Eye (tissue), 1 donor: ENCODE results near the gene CMIP.

Experiments
- DNase-seq: peaks from one replicate; pipeline ENCODE4 v3.0.0-alpha.2; 2015

Gene CMIP

GRCh38 chr16:81645266-81645694 lies 200.7 kb downstream of the CMIP start:
- DNase-seq = peak; percentile 77

DNA sequence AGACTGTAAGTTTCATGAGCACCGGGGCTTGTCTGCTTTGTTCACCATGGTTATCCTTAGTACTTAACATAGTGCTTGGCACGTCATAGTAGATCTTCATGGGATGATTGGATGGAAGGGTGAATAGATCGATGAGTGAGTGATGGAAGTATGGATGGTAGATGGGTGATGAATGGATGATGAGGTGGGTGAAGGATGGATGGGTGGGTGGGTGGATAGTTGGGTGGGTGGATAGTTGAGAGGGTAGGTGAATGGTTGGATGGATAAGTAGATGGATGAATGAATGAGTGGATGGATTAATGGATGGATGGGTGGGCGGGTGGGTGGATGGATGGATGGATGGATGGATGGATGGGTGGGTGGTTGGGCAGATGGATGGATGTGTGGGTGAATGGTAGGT lies 201.3 kb downstream of the CMIP start:
- no peak for DNase-seq

- no peak for DNase-seq
Measured at GRCh38 chr16:81646561-81646960, 202.0 kb downstream of the CMIP start.

- no peak for DNase-seq
Measured at GRCh38 chr16:81647527-81647926, 202.9 kb downstream of the CMIP start.

DNA sequence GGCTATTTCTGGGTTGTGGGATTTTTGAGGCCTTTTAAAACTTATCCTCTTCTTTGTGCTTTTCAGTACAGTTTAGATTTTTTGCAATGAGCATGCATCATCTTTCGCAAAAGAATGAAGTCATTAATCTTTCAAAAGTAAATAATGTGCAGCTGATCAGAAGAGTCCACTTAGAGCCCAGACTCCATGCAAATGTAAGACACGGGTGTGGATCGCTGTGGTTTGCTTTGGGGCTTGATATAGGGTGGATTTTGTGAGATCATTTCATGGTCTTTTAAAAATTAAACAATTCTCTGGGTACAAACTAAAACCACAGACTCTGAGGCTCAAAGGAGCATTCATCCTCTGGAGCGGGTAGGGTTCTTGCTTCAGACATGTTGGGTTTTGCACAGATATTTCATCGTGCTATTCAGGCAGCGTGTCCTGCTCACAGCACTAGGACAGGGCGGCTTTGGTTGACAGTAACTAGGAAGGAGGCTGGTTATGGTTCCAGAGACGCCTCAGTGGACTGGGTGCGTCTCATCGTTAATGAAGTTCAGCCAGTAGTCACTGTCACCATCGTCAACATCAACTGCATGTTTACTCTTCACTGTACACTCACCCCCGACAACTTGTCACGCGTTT lies 205.1 kb downstream of the CMIP start:
- DNase-seq = no peak

DNA sequence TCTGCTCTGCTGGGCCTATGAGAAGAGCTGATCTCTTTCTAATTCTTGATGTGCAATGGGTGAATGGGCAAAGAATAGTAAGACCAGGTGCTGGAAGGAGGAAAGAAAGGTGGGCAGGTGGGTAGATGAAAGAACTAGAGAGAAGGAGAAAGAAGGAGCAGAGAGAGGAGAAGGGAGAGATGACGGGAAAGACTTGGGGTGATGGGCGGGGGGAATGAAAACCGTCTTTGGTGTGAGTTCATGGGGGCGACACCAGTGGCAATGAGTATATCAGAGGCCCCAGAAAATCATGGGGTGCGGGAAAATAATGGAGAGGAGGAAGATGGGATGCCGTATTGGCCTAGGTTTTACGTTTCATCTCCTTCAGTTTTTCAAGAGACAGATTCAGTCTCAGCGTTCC lies 205.7 kb downstream of the CMIP start:
- DNase-seq = no peak

DNA sequence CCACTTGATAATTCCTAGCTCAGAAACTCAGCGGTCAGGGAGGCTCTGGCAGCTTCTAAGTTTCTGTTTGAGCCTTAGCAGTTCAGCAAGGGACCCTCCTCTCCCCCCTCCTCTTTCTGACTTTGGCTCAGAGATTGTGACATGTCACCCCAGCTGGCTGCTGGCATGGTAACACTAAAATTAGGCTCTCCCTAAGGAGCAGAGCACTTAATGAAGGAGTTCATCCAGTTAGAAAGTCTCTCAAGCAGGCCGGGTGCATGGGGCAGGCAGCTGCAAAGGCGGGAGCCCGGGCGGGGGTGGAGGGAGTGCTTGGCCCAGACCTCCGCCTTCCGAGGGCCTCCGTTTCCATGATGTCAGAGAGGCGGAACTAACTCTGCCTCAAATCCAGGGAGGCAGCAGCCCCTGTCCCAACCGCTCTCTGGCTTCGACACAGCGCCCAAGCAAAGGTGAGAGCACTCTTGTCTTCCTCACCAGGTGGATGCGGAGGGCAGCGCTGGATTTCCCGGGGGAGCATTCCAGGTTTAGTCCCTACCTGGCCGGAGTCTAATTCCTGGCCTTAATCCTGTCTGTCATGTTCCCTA lies 206.5 kb downstream of the CMIP start:
- DNase-seq = peak; percentile 95

- peak; percentile 75 for DNase-seq
Measured at GRCh38 chr16:81651758-81652718, 207.4 kb downstream of the CMIP start.

- no peak for DNase-seq
Measured at GRCh38 chr16:81652798-81653505, 208.3 kb downstream of the CMIP start.

DNA sequence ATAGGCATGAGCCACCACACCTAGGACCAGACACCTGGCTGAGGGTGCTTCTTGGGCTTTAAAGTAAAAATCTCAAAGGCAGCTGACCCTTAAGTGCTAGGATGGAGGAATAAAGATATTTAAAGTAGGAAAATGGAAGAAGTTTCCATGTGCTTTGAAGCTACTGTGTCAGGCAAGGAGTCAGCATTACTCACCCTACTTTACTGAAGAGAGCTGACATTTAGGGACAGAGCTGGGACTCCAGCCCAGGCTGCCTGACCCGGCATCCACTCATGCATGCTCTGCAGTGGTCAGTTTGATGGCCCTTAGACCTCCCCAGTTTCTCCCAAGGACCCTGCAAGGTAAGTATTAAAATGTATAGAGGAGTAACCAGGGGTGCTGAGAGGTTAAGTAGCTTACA lies 209.7 kb downstream of the CMIP start:
- no peak for DNase-seq

DNA sequence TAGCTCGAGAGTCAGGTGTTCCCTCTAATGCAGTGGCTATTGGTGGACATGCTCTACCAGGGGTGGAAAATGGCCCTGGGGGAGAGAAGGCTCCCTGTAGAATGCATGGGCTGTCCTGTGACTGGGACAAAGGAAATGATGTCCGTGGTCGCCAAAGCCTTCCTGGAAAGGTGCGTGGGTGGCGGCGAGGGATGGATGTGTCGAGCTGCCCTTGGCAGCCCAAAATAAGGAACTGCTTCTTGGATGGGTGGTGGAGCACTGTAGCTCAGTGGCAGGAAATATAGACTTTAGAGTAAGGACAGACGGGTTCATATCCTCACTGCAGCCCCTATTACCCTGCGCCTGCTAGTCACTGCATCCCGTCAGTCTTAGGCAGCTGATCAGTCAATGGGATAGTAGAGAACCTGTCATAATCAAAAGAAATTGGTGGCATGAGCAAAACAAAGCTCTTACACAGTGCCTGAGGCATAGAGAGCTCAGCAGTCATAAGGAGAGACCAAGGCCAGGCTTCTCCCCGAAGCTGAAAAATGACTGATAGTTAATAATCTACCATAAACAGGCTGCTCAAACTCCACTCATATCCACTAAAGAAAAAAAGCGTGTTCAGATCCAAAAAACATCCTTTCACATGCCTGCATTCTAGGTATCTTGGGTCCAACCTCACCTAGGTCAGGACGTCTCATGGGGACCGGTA lies 211.0 kb downstream of the CMIP start:
- DNase-seq = no peak

GRCh38 chr16:81657224-81657623 lies 212.6 kb downstream of the CMIP start:
- no peak for DNase-seq

DNA sequence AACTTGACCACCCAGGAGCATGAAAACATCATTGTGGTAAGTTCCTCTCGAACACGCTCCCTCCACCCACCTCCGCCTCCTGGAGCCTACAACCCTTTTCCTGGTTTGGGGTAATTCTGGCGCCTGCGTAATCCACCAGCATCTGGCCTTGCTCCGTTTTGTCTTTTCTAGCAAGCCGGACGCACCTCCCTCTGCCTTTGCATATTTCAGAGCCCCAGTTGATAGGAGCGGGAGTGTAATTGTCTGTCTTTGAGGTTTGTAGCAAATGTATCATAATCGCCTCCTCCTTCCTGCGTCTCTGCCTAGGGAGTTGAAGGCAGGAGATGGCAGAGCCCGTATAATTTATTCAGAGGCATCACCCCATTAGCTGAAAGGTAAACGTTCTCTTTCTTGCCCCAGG lies 213.2 kb downstream of the CMIP start:
- DNase-seq = no peak

GRCh38 chr16:81658373-81658772 lies 213.8 kb downstream of the CMIP start:
- no peak for DNase-seq

DNA sequence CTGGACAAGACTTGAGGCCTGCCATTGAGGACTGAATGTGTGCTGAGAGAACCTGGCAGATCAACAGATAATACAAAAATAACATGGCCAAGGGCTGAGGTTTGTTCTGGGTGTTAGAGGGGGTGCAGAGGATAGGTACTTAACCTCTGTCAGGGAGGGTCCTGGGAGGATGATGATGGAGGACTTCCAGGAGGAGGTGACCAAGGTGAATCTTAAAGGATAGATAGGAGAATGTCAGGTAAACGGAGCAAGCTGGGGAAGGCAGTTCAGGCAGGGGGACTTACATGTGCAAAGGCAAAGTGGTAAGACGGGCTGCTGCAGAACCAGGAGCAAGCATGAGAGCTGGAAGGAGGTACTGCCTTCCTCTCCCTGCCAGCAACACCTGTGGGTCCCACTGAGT lies 214.6 kb downstream of the CMIP start:
- no peak for DNase-seq

DNA sequence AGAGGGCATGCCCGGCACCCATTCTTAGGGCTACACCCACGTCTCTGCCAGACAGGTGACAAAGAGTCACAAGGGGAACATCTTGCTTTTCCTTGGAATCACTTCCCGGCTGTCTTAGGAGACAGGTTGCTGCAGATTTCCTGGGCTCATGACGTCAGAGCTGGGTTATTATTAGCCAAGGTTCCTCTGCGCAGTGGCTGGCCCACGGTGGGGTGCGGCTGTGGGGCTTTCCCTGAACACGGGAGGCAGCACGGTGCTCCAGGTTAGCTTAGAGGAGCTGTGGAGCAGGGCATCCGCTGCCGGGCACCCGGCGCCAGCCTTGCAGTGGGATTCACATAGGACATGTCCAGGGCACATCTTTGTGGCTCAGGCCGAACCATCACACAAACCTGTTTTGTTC lies 216.5 kb downstream of the CMIP start:
- no peak for DNase-seq

DNA sequence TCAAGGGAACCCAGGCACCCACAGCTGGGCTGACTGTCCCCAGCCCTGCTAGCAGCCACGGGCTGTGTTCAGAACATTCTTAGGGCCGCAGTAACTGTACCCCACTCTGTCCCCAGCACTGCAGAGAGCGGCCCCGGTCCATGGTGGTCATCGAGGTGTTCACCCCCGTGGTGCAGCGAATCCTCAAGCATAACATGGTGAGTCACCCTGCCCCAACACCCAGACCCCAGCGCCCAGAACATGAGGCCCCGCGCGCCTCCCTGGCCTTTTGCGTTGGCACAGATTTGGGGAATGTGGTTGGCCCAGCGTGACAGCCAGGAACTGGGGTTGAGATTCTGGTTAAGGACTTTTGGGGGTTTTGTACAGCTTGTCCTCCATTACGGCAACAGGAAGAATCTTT lies 219.5 kb downstream of the CMIP start:
- DNase-seq = no peak

- DNase-seq = no peak
Measured at GRCh38 chr16:81665588-81665987, 221.0 kb downstream of the CMIP start.

DNA sequence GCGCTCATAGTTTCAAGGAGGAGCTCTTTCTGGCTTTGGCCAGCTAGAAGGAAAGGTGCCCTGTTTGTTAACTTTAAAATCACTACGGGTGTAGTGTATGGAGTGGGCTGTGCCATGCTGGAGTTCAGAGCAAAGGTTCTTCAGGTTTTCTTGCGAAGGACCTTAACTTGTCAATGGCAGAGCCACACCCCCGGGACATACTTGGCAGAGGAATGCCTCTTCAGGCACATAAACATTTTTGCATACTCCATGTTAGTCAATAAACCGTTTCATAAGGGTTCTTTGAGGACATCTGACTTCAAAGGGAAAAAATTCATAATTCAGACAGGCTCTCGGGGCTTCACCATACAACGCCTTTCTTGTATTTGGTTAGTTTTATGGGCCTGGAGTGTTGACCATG lies 221.5 kb downstream of the CMIP start:
- DNase-seq = no peak

DNA sequence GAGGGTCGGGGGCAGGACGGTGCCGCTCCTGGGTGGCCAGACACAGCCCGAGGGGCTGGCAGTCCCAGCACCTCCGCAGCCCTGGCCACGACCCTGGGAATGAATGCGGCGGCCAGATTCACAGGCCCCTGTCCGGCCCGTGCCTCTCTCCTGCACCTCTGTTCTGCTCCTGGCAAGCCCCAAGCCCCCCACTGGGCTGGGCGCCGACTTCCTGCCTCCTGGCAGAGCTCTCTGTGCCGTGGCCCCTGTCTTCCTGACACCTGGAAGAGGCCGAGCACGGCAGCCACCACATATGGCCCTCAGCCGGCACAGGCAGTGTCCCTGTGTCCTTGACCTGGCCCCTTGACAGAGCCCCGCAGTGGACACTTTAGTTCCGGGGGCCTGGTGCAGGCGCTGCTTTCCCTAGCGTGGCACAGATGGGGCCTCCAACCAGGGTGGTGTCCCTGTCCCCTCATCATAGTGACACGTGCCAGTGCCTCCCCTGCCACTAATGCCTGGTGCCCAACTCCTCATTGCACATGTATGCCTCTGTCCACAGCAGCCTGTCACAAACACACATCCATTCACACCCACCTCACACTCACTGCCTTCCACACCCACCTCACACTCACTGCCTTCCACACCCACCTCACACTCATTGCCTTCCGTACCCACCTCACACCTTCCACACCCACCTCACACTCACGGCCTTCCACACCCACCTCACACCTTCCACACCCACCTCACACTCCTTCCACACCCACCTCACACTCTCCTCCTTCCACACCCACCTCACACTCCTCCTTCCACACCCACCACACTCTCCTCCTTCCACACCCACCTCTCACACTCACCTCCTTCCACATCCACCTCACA lies 223.9 kb downstream of the CMIP start:
- DNase-seq = no peak

- no peak for DNase-seq
Measured at GRCh38 chr16:81669473-81670350, 225.1 kb downstream of the CMIP start.
